GM10266 (cell line): ENCODE measurements around the gene TMEM269.

Experiments used
- DNase-seq: peaks from one replicate; pipeline ENCODE4 v3.0.0; 2012; ENCODE audit errors: extremely low spot score
- CTCF ChIP-seq: IDR thresholded peaks from 2 replicates; pipeline ENCODE4 v1.5.1; 2012; ENCODE audit warnings: mild to moderate bottlenecking, low read depth; ENCODE audit not compliant: control insufficient read depth, insufficient read depth; ENCODE audit errors: missing control alignments

TMEM269 gene

DNA sequence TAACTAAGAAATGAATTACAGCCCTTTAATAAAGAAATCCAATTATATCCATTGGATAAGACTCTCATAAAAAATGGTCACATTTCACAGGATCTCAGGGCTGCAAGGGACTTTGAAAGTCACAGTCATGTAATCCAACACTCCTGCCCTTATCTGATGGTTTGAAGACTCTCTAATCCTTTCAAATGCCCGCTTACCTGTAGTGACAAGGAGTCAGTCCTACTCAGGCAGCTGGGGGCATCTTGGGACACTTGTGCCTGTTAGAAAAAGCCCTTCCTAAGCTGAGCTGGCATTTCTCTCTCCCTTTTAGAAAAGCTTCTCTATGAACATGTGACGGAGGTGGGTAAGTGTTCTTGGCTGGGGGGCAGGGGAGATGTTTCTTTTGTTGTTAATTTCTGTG is 50.6 kb downstream of the TMEM269 start:
- no peak for DNase-seq
- no peak for TF ChIP-seq CTCF

DNA sequence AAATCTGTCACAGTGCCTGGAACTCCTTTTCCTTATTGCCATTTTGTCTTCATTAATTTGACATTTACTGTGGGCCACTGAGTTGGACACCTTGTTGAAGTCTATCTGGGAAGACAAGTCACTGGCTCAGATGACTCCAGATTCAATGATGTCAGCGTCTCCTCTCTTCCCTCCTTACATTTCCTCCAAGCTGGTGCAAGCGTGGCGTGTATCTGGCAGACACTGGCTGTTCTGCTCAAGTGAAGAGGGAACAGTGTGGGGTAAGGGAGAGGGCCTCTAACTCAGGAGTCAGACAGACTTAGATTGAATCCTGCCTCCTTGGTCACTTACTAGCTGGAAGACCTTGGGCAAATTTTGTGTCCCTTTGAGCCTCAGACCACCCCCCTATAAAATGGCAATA is 52.9 kb downstream of the TMEM269 start:
- TF ChIP-seq CTCF, result no peak
- DNase-seq, result no peak

DNA sequence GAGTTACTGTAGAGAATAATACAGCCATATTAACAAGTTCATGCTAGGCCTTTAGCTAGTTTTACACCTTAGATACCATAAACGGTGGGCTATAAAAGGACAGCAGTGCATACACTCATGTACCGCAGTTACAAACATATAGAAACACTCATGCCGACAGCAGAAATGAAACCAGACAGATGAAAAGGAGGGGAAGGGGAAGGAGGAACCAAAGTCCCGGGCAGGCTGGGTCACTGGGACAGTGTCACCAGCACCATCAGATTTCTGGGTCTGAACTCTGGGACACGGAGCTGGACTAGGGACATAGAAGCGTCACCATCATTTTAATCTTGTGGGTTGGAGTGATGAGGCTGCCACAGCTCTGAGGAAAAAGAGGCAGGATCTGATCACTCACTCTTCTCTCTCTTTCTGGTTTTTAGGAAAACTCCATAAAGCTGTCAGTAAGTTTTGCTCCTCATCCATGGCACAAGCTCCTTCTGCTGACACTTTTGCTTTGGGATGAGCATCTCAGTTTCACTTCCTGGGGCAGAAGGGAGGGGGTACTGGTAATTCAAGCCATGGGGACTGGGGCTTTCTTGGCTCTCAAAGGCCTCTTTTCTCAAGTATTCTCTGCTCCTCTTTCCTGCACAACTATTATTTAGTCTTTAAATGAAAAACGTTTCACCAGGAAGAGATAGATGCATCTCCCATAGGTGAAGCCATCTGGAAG is 53.8 kb downstream of the TMEM269 start:
- no peak for TF ChIP-seq CTCF
- no peak for DNase-seq

DNA sequence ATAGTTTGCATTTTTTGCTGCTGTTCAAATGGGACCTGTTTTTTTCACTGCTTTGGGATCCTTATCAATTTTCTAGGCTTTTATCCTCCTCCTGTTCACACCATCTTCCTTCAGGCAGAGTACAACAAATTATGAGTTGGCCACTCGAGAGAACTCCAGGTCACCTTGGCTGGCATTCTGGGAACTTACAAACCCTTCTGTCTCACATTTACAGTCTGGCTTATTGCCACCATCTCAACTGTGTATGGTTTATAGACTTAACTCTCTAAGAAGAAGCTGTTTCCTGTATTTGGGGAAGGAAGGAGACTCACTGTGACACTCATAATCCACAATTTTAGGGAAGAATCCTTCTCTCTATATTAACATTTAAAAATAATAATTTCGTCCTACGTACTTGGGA is 56.2 kb downstream of the TMEM269 start:
- TF ChIP-seq CTCF, result no peak
- DNase-seq, result no peak

DNA sequence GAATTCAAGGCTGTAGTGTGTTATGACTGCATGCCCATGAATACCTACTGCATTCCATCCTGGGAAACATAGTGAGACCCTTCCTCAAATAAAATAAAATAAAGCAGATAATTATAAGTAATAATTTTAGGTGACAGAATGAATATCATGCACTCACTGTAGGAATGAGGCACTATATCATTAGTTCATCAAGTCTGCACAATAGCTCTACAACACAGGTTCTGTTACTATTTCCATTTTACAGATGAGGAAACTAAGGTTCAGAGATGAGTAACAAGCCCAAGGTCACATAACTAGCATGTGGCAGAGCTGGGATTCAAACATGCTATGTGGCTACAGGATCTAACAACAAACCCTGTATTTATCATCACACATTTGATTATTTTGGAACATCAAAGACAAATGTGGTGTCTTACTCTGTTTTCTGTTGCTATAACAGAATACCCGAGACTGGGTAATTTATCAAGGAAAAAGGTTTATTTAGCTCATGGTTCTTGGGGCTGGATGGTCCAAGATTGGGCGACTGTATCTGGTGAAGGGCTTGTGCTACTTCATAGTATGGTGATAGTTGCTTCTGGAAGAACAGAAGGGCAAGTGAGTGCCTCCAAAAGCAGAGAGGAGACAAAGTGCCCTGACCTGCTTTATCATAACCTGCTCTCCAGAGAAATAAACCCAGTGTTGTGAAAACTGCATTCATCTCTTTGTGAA is 56.8 kb downstream of the TMEM269 start:
- TF ChIP-seq CTCF, result no peak
- no peak for DNase-seq

- DNase-seq, result no peak
- no peak for TF ChIP-seq CTCF
Observed at GRCh38 chr1:42844592-42845140, 59.9 kb downstream of the TMEM269 start.

GRCh38 chr1:42845193-42845592 is 60.4 kb downstream of the TMEM269 start:
- DNase-seq, result no peak
- TF ChIP-seq CTCF, result no peak
